ENCODE measurements around the gene APPL1.

Gene APPL1

DNA sequence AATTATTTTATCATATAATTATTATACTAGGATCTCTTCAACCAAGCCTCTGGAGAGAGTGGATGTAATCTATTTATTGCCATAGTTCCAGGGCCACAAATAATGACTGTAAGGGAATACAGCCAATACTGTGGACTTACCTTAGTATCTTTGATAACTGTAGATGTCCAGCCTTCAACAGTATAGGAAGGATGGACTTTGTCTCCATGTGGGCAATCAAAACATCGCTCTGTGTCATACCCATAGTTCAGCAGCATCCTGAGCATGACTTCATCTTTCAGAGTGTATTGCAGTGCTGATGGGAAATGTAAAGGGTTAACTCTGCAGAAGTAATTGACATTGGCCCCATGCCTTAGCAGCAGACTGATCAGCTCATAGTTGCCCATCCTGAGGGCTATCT is 50.7 kb downstream of the APPL1 start:
- Histone ChIP-seq H3K23ac (ENCODE audit: low read length in 2 of 2) (no peak overlapping the region), H2AK5ac (ENCODE audit: low read length, severe bottlenecking) (no peak overlapping the region), H2AFZ (ENCODE audit: low read depth, low read length) (no peak overlapping the region), H3K4me2 (ENCODE audit: low read length, poor library complexity, severe bottlenecking) (no peak overlapping the region), H4K8ac (ENCODE audit: low read length) (no peak overlapping the region), H3K4me3 (ENCODE audit: insufficient read depth in 1 of 2, low read depth in 1 of 2, low read length in 2 of 2) (no peak overlapping the region), H4K91ac (ENCODE audit: low read length) (no peak overlapping the region), H3K79me1 (replicated peaks; ENCODE audit: low read length, poor library complexity, severe bottlenecking) (no peaks in the 10 kb centered on the region), H2BK120ac (ENCODE audit: low read depth, low read length) (no peak overlapping the region), H2BK12ac (ENCODE audit: low read length in 2 of 2) (no peak overlapping the region), H2BK5ac (ENCODE audit: low read depth, low read length, poor library complexity, severe bottlenecking) (no peak overlapping the region), H3K9ac (ENCODE audit: low read length) (no peak overlapping the region), H3K27me3 (ENCODE audit: control insufficient read depth in 1 of 2, insufficient read depth in 1 of 2, low read length in 2 of 2) (no peaks in the 10 kb centered on the region), H3K18ac (ENCODE audit: low read depth in 1 of 2, low read length in 2 of 2) (no peak overlapping the region), H3K4ac (ENCODE audit: low read depth in 1 of 2, low read length in 2 of 2) (no peak overlapping the region), H3K36me3 (ENCODE audit: control insufficient read depth in 1 of 2, insufficient read depth in 2 of 2, low read depth in 1 of 2, low read length in 2 of 2) (peaks cover 3 to 31% of the 10 kb centered on the region in 2 experiments), H3K14ac (ENCODE audit: low read length in 2 of 2) (no peak overlapping the region), H3K4me1 (ENCODE audit: control insufficient read depth, insufficient read depth, low read depth, low read length) (no peaks in the 10 kb centered on the region), H3K9me3 (ENCODE audit: control insufficient read depth, low read length) (no peaks in the 10 kb centered on the region), H2BK15ac (ENCODE audit: low read depth, poor library complexity, severe bottlenecking) (no peak overlapping the region), H3K27ac (ENCODE audit: low read length, poor library complexity, severe bottlenecking) (no peak overlapping the region)
- DNase-seq = no peak
- WGBS = 100% methylated on average over 1 of the region's 1 CpG

DNA sequence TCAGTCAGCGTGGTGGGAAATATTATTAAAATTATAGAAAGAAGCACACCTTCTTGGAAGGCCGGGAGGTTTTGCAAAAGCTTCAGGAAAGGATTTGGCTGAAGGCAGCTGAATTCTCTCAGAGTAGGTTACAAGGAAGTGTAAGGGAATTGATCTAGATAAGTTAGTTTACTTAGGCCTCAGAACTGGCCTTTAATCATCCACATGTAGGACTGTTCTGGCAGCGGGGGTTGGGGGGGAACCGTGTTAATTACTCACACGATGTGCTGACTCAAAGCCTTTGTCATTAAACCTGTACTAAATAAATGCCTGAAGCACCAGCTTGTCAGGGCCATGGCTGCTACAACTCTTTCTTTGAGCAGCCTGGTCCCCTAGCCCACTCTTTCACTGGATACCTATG is 52.2 kb downstream of the APPL1 start:
- no peak overlapping the region for H3K4ac ChIP-seq (ENCODE audit: low read depth in 1 of 2, low read length in 2 of 2)

DNA sequence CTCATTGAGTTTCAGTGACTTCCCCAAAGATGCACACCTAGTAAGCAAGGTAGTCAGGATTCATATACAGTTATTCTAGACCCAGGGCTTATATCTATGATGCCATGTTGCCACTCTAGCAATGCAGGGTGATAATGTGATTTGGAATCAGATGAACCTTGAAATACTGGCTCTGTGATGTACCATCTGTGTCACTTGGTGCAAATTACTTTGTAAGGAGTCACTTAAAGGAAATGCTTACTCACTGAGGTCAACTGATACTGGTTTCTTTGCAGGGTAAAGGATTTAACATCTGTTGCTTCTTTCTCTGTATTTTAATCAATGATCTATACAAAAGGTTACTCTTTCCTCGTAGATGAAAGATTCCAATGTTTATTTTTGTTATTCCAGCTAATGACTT is 54.2 kb downstream of the APPL1 start:
- no CpG with 5 or more reads among the region's 1 CpG for WGBS
- Histone ChIP-seq H3K14ac (ENCODE audit: low read length in 2 of 2) (no peak overlapping the region), H3K4me1 (ENCODE audit: control insufficient read depth, insufficient read depth, low read depth, low read length) (no peaks in the 10 kb centered on the region)

More for the DNA sequence above, 52.2 kb downstream of the APPL1 start:
- no peak overlapping the region for H3K4me2 ChIP-seq (ENCODE audit: low read length, poor library complexity, severe bottlenecking)
- H3K27ac ChIP-seq (ENCODE audit: low read length, poor library complexity, severe bottlenecking) = no peak overlapping the region
- H4K91ac ChIP-seq (ENCODE audit: low read length) = no peak overlapping the region
- no peak overlapping the region for H3K23ac ChIP-seq (ENCODE audit: low read length in 2 of 2)
- H4K8ac ChIP-seq (ENCODE audit: low read length) = no peak overlapping the region
- no peaks in the 10 kb centered on the region for H3K4me1 ChIP-seq (ENCODE audit: control insufficient read depth, insufficient read depth, low read depth, low read length)
- peaks cover 0 to 18% of the 10 kb centered on the region in 2 experiments for H3K36me3 ChIP-seq (ENCODE audit: control insufficient read depth in 1 of 2, insufficient read depth in 2 of 2, low read depth in 1 of 2, low read length in 2 of 2)
- WGBS = 93% methylated on average over 5 of the region's 5 CpGs
- H3K14ac ChIP-seq (ENCODE audit: low read length in 2 of 2) = no peak overlapping the region
- no peak overlapping the region for H3K4me3 ChIP-seq (ENCODE audit: insufficient read depth in 1 of 2, low read depth in 1 of 2, low read length in 2 of 2)
- no peaks in the 10 kb centered on the region for H3K9me3 ChIP-seq (ENCODE audit: control insufficient read depth, low read length)
- H3K79me1 ChIP-seq (replicated peaks; ENCODE audit: low read length, poor library complexity, severe bottlenecking) = no peaks in the 10 kb centered on the region
- H3K9ac ChIP-seq (ENCODE audit: low read length) = no peak overlapping the region
- no peak overlapping the region for H3K18ac ChIP-seq (ENCODE audit: low read depth in 1 of 2, low read length in 2 of 2)
- H2AK5ac ChIP-seq (ENCODE audit: low read length, severe bottlenecking) = no peak overlapping the region
- H2BK15ac ChIP-seq (ENCODE audit: low read depth, poor library complexity, severe bottlenecking) = no peak overlapping the region
- H2BK5ac ChIP-seq (ENCODE audit: low read depth, low read length, poor library complexity, severe bottlenecking) = no peak overlapping the region
- H3K27me3 ChIP-seq (ENCODE audit: control insufficient read depth in 1 of 2, insufficient read depth in 1 of 2, low read length in 2 of 2) = no peaks in the 10 kb centered on the region
- no peak overlapping the region for H2BK12ac ChIP-seq (ENCODE audit: low read length in 2 of 2)
- H2BK120ac ChIP-seq (ENCODE audit: low read depth, low read length) = no peak overlapping the region
- no peak for DNase-seq
- no peak overlapping the region for H2AFZ ChIP-seq (ENCODE audit: low read depth, low read length)

DNA sequence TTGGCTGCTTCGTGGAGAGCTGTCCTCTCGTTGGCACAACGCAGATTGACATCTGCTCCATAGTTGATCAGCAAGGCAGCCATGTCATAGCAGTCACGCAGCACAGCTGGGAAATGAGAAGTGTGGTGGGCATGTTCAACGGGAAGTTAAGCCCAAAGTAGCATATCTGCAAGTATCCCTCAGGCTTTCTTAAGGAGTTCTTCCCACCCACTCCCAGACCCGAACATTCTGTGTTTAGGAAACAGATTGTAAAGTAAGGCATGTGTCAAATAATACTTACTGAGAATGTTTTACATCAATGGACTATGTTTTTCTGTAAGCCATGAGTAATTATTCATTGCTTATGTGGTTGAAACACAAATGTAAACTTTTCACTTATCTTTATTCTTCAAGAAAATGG is 55.8 kb downstream of the APPL1 start:
- Histone ChIP-seq H3K79me1 (replicated peaks; ENCODE audit: low read length, poor library complexity, severe bottlenecking) (no peaks in the 10 kb centered on the region), H2BK12ac (ENCODE audit: low read length in 2 of 2) (no peak overlapping the region), H2BK120ac (ENCODE audit: low read depth, low read length) (no peak overlapping the region), H2AK5ac (ENCODE audit: low read length, severe bottlenecking) (no peak overlapping the region), H2BK15ac (ENCODE audit: low read depth, poor library complexity, severe bottlenecking) (no peak overlapping the region), H4K8ac (ENCODE audit: low read length) (no peak overlapping the region), H3K9ac (ENCODE audit: low read length) (no peak overlapping the region), H3K27me3 (ENCODE audit: control insufficient read depth in 1 of 2, insufficient read depth in 1 of 2, low read length in 2 of 2) (no peaks in the 10 kb centered on the region), H3K4me3 (ENCODE audit: insufficient read depth in 1 of 2, low read depth in 1 of 2, low read length in 2 of 2) (no peak overlapping the region), H3K9me3 (ENCODE audit: control insufficient read depth, low read length) (no peaks in the 10 kb centered on the region), H3K4me2 (ENCODE audit: low read length, poor library complexity, severe bottlenecking) (no peak overlapping the region), H3K18ac (ENCODE audit: low read depth in 1 of 2, low read length in 2 of 2) (no peak overlapping the region), H3K27ac (ENCODE audit: low read length, poor library complexity, severe bottlenecking) (no peak overlapping the region), H3K36me3 (ENCODE audit: control insufficient read depth in 1 of 2, insufficient read depth in 2 of 2, low read depth in 1 of 2, low read length in 2 of 2) (no peaks in the 10 kb centered on the region), H3K4ac (ENCODE audit: low read depth in 1 of 2, low read length in 2 of 2) (no peak overlapping the region), H3K14ac (ENCODE audit: low read length in 2 of 2) (no peak overlapping the region), H3K23ac (ENCODE audit: low read length in 2 of 2) (no peak overlapping the region), H4K91ac (ENCODE audit: low read length) (no peak overlapping the region), H3K4me1 (ENCODE audit: control insufficient read depth, insufficient read depth, low read depth, low read length) (no peaks in the 10 kb centered on the region), H2BK5ac (ENCODE audit: low read depth, low read length, poor library complexity, severe bottlenecking) (no peak overlapping the region), H2AFZ (ENCODE audit: low read depth, low read length) (no peak overlapping the region)
- WGBS = 79% methylated on average over 5 of the region's 6 CpGs
- DNase-seq = no peak

More for the DNA sequence above, 54.2 kb downstream of the APPL1 start:
- Histone ChIP-seq H2BK5ac (ENCODE audit: low read depth, low read length, poor library complexity, severe bottlenecking) (no peak overlapping the region), H3K4me2 (ENCODE audit: low read length, poor library complexity, severe bottlenecking) (no peak overlapping the region), H3K4me3 (ENCODE audit: insufficient read depth in 1 of 2, low read depth in 1 of 2, low read length in 2 of 2) (no peak overlapping the region), H3K4ac (ENCODE audit: low read depth in 1 of 2, low read length in 2 of 2) (no peak overlapping the region), H3K23ac (ENCODE audit: low read length in 2 of 2) (no peak overlapping the region), H3K18ac (ENCODE audit: low read depth in 1 of 2, low read length in 2 of 2) (no peak overlapping the region), H3K9ac (ENCODE audit: low read length) (no peak overlapping the region), H2BK120ac (ENCODE audit: low read depth, low read length) (no peak overlapping the region), H3K27ac (ENCODE audit: low read length, poor library complexity, severe bottlenecking) (no peak overlapping the region), H3K9me3 (ENCODE audit: control insufficient read depth, low read length) (no peaks in the 10 kb centered on the region), H3K36me3 (ENCODE audit: control insufficient read depth in 1 of 2, insufficient read depth in 2 of 2, low read depth in 1 of 2, low read length in 2 of 2) (peaks cover 0 to 6% of the 10 kb centered on the region in 2 experiments), H2BK12ac (ENCODE audit: low read length in 2 of 2) (no peak overlapping the region), H4K8ac (ENCODE audit: low read length) (no peak overlapping the region), H2BK15ac (ENCODE audit: low read depth, poor library complexity, severe bottlenecking) (no peak overlapping the region), H4K91ac (ENCODE audit: low read length) (no peak overlapping the region), H2AK5ac (ENCODE audit: low read length, severe bottlenecking) (no peak overlapping the region), H3K79me1 (replicated peaks; ENCODE audit: low read length, poor library complexity, severe bottlenecking) (no peaks in the 10 kb centered on the region), H2AFZ (ENCODE audit: low read depth, low read length) (no peak overlapping the region), H3K27me3 (ENCODE audit: control insufficient read depth in 1 of 2, insufficient read depth in 1 of 2, low read length in 2 of 2) (no peaks in the 10 kb centered on the region)
- DNase-seq = peak; percentile 21
